CMK (cell line): ENCODE results near the gene SYT13.
A peak's percentile ranks its signal among the peaks of the same experiment; 100 is the strongest.

Experiments
- DNase-seq: peaks from one replicate; pipeline ENCODE4 v3.0.0-alpha.2; 2010; ENCODE audit warnings: low read depth

Gene SYT13

GRCh38 chr11:45313171-45313865 lies 27.2 kb upstream of the SYT13 start:
- no peak for DNase-seq

- DNase-seq = no peak
Measured at GRCh38 chr11:45305874-45306623, 19.9 kb upstream of the SYT13 start.

- no peak for DNase-seq
Measured at GRCh38 chr11:45304992-45305335, 18.8 kb upstream of the SYT13 start.

- DNase-seq = no peak
Measured at GRCh38 chr11:45304111-45304991, 18.2 kb upstream of the SYT13 start.

- DNase-seq = no peak
Measured at GRCh38 chr11:45303316-45303715, 17.2 kb upstream of the SYT13 start.

- no peak for DNase-seq
Measured at GRCh38 chr11:45301537-45302246, 15.6 kb upstream of the SYT13 start.

- DNase-seq = no peak
Measured at GRCh38 chr11:45300715-45301114, 14.6 kb upstream of the SYT13 start.

- no peak for DNase-seq
Measured at GRCh38 chr11:45298718-45299117, 12.6 kb upstream of the SYT13 start.

- DNase-seq = no peak
Measured at GRCh38 chr11:45296075-45296474, 9.9 kb upstream of the SYT13 start.

GRCh38 chr11:45294499-45294898 lies 8.4 kb upstream of the SYT13 start:
- DNase-seq = no peak

- peak; percentile 14 for DNase-seq
Measured at GRCh38 chr11:45293566-45294192, 7.5 kb upstream of the SYT13 start.

- DNase-seq = no peak
Measured at GRCh38 chr11:45290586-45290985, 4.4 kb upstream of the SYT13 start.

- DNase-seq = no peak
Measured at GRCh38 chr11:45289369-45289768, 3.2 kb upstream of the SYT13 start.

GRCh38 chr11:45288339-45288738 lies 2.2 kb upstream of the SYT13 start:
- DNase-seq = no peak

- no peak for DNase-seq
Measured at GRCh38 chr11:45287316-45287903, 1.3 kb upstream of the SYT13 start.

- no peak for DNase-seq
Measured at GRCh38 chr11:45285250-45285828, 802 bp downstream of the SYT13 start.

GRCh38 chr11:45282081-45282480 lies 4.1 kb downstream of the SYT13 start:
- no peak for DNase-seq

- no peak for DNase-seq
Measured at GRCh38 chr11:45280449-45280848, 5.7 kb downstream of the SYT13 start.

GRCh38 chr11:45279645-45280044 lies 6.5 kb downstream of the SYT13 start:
- no peak for DNase-seq

GRCh38 chr11:45278714-45279113 lies 7.4 kb downstream of the SYT13 start:
- DNase-seq = no peak

GRCh38 chr11:45275828-45276227 lies 10.3 kb downstream of the SYT13 start:
- no peak for DNase-seq
